Cardiac fibroblast (primary cell): Measurements from ENCODE around the gene TPRG1L.

Experiments
- DNase-seq, 2 donors: peaks; one replicate each; pipeline versions ENCODE4 v3.0.0 to v3.0.0-alpha.2; 2010; ENCODE audit warnings: low read depth in 2 of 2
- H3K4me3 ChIP-seq, 2 donors: replicated peaks in 1 of 2; 1 replicate in 1 of 2; 2 replicates in 1 of 2; pipeline ENCODE4 v1.5.1; 2011; ENCODE audit warnings: low read depth in 2 of 2, low read length in 2 of 2, mild to moderate bottlenecking in 2 of 2, moderate library complexity in 1 of 2
- CTCF ChIP-seq: IDR thresholded peaks from one replicate; pipeline ENCODE4 v1.5.1; 2011; ENCODE audit warnings: low read depth, mild to moderate bottlenecking, low read length, inconsistent platforms

Gene TPRG1L

GRCh38 chr1:3594706-3595377 is 30.0 kb upstream of the TPRG1L start:
- TF ChIP-seq CTCF: no peak
- DNase-seq: no peak
- H3K4me3 ChIP-seq: no peak overlapping the region

GRCh38 chr1:3595949-3596348 is 28.9 kb upstream of the TPRG1L start:
- H3K4me3 ChIP-seq: no peak overlapping the region
- no peak for TF ChIP-seq CTCF
- DNase-seq: no peak

GRCh38 chr1:3596663-3597598 is 27.9 kb upstream of the TPRG1L start:
- DNase-seq: no peak
- H3K4me3 ChIP-seq: no peak overlapping the region
- TF ChIP-seq CTCF: no peak

- TF ChIP-seq CTCF: no peak
- no peak overlapping the region for H3K4me3 ChIP-seq
- DNase-seq: no peak
These were observed 27.2 kb upstream of the TPRG1L start for GRCh38 chr1:3597599-3597964.

- no peak overlapping the region for H3K4me3 ChIP-seq
- peak in 1 of 2 donors; percentile 75 for DNase-seq
- no peak for TF ChIP-seq CTCF
These were observed 26.7 kb upstream of the TPRG1L start for GRCh38 chr1:3598051-3598491.

- no peak overlapping the region for H3K4me3 ChIP-seq
These were observed 26.1 kb upstream of the TPRG1L start for GRCh38 chr1:3598522-3599285.

More at GRCh38 chr1:3598522-3599285, 26.1 kb upstream of the TPRG1L start:
- DNase-seq: no peak
- no peak for TF ChIP-seq CTCF
